GM23338 (cell line): Measurements from ENCODE around the gene PDS5A. TPM values are rescaled to one million over a fixed set of nuclear protein-coding genes. Genes with fewer than 3 reads are reported as not detected.
"Not testable (repeated sequence)": the region's sequence is repeated elsewhere in the genome, so short reads cannot be mapped to it uniquely, and the experiment has no call there.

Experiments
- ATAC-seq: fragments of 200-7000 bp; cut with Tn5 transposase; 3 replicates; pipeline ENCODE4 v1.9.1; 2020
- DNase-seq: peaks from one replicate; pipeline ENCODE4 v3.0.0-alpha.2; 2015; ENCODE audit warnings: low spot score
- H2AFZ ChIP-seq: fragments of 200-600 bp; sonication (generic); 2 replicates; pipeline ENCODE4 v1.8.0; 2016; ENCODE audit warnings: antibody characterized with exemption, mild to moderate bottlenecking, moderate library complexity
- H3F3A ChIP-seq: fragments of 200-600 bp; sonication (generic); replicated peaks from 2 replicates; pipeline ENCODE4 v1.8.0; 2017; ENCODE audit warnings: antibody characterized with exemption, mixed run types, low read depth
- H3K27ac ChIP-seq: fragments of 200-600 bp; sonication (generic); 2 replicates; pipeline ENCODE4 v1.6.1; 2016; ENCODE audit warnings: low read depth
- H3K27me3 ChIP-seq: fragments of 200-600 bp; sonication (generic); 2 replicates; pipeline ENCODE4 v1.8.0; 2016; ENCODE audit warnings: mild to moderate bottlenecking, mixed run types, moderate library complexity; ENCODE audit not compliant: insufficient read depth
- H3K36me3 ChIP-seq: fragments of 200-600 bp; sonication (generic); 2 replicates; pipeline ENCODE4 v1.8.0; 2016; ENCODE audit warnings: mild to moderate bottlenecking; ENCODE audit not compliant: insufficient read depth
- H3K4me1 ChIP-seq: fragments of 200-600 bp; sonication (generic); 2 replicates; pipeline ENCODE4 v1.8.0; 2016; ENCODE audit warnings: mild to moderate bottlenecking, moderate library complexity; ENCODE audit not compliant: insufficient read depth
- H3K4me2 ChIP-seq: fragments of 200-600 bp; sonication (generic); 2 replicates; pipeline ENCODE4 v1.7.1; 2017; ENCODE audit warnings: mixed run types
- H3K4me3 ChIP-seq: fragments of 200-600 bp; sonication (generic); 2 replicates; pipeline ENCODE4 v1.6.1; 2016; ENCODE audit warnings: mixed run types
- H3K79me2 ChIP-seq: fragments of 200-600 bp; sonication (generic); replicated peaks from 2 replicates; pipeline ENCODE4 v1.8.0; 2017; ENCODE audit warnings: mild to moderate bottlenecking; ENCODE audit not compliant: insufficient read depth
- H3K9me2 ChIP-seq: fragments of 200-600 bp; sonication (generic); 2 replicates; pipeline ENCODE4 v1.8.0; 2017; ENCODE audit not compliant: insufficient read depth
- H4K20me1 ChIP-seq: fragments of 200-600 bp; sonication (generic); replicated peaks from 2 replicates; pipeline ENCODE4 v1.8.0; 2017; ENCODE audit warnings: mild to moderate bottlenecking; ENCODE audit not compliant: insufficient read depth
- H3K27ac Mint-ChIP-seq: 2 replicates; pipeline ENCODE4 v1.8.0; 2020; ENCODE audit warnings: inconsistent platforms, mild to moderate bottlenecking, moderate library complexity, mixed read lengths
- H3K27me3 Mint-ChIP-seq: 3 replicates; pipeline ENCODE4 v1.8.0; 2022; ENCODE audit warnings: low read depth, mild to moderate bottlenecking, moderate library complexity, mixed read lengths, inconsistent platforms; ENCODE audit not compliant: insufficient read depth, poor library complexity
- H3K36me3 Mint-ChIP-seq: 3 replicates; pipeline ENCODE4 v1.8.0; 2021; ENCODE audit warnings: low read depth, mild to moderate bottlenecking, inconsistent platforms, moderate library complexity, mixed read lengths
- H3K4me1 Mint-ChIP-seq: 3 replicates; pipeline ENCODE4 v1.8.0; 2020; ENCODE audit warnings: mild to moderate bottlenecking, inconsistent platforms, mixed read lengths
- H3K4me3 Mint-ChIP-seq: 3 replicates; pipeline ENCODE4 v1.8.0; 2021; ENCODE audit warnings: moderate library complexity, mild to moderate bottlenecking, inconsistent platforms, mixed read lengths
- H3K9me3 Mint-ChIP-seq: 3 replicates; pipeline ENCODE4 v1.8.0; 2020; ENCODE audit warnings: moderate library complexity, mild to moderate bottlenecking, inconsistent platforms, mixed read lengths
- CREB1 ChIP-seq: fragments of 250-450 bp; sonication (Bioruptor Pico); IDR thresholded peaks from 2 replicates; pipeline ENCODE4 v1.5.0; 2020; ENCODE audit warnings: low read depth, mild to moderate bottlenecking, moderate library complexity
- CTCF ChIP-seq, 2 experiments: fragments of 200-600 bp in 1 of 2; sonication (generic) in 1 of 2; conservative IDR thresholded peaks; 2 replicates each; pipeline versions ENCODE4 v1.5.1 to v1.6.1; 2016 to 2017; ENCODE audit warnings: antibody characterized with exemption in 2 of 2, low read depth in 2 of 2, mild to moderate bottlenecking in 2 of 2, moderate library complexity in 1 of 2
- ETS1 ChIP-seq: IDR thresholded peaks from 2 replicates; pipeline ENCODE4 v1.6.1; 2016; ENCODE audit warnings: antibody characterized with exemption
- EZH2 ChIP-seq: fragments of 200-600 bp; sonication (generic); IDR thresholded peaks from one replicate; pipeline ENCODE4 v1.8.0; 2017; ENCODE audit warnings: antibody characterized with exemption, mild to moderate bottlenecking, low read depth; ENCODE audit not compliant: unreplicated experiment
- NANOG ChIP-seq: IDR thresholded peaks from 2 replicates; pipeline ENCODE4 v1.6.1; 2016; ENCODE audit warnings: antibody characterized with exemption, borderline replicate concordance
- POLR2AphosphoS5 ChIP-seq: IDR thresholded peaks from 2 replicates; pipeline ENCODE4 v1.6.1; 2016; ENCODE audit warnings: antibody characterized with exemption, low read depth
- ZNF114 ChIP-seq: fragments of 250-450 bp; sonication (Bioruptor Pico); IDR thresholded peaks from 2 replicates; pipeline ENCODE4 v1.5.0; 2020; ENCODE audit warnings: mild to moderate bottlenecking, moderate library complexity
- polyA plus RNA-seq: library from polyadenylated mRNA; unstranded; fragments of >200 nt; fragmentation: Nextera tagmentation; extraction: Ambion mirVana; gene quantifications from 2 replicates; pipeline ENCODE4 v1.2.1, GENCODE V29; 2016
- total RNA-seq: library from RNA; depleted of rRNA; stranded (reverse); fragments of >200 nt; shearing (Covaris generic); gene quantifications from 2 replicates; pipeline ENCODE4 v1.2.3, GENCODE V29; 2014

PDS5A gene
- total and polyA plus RNA-seq, 2 experiments from 2014 or later, result 22.1 to 91.9 TPM

GRCh38 chr4:39802005-39802404 lies 175.7 kb downstream of the PDS5A start (continued):
- TF ChIP-seq NANOG, result no peak
- TF ChIP-seq POLR2AphosphoS5, result no peak
- TF ChIP-seq CREB1 (CRISPR knock-in tag), result no peak
- no peak for TF ChIP-seq EZH2
- TF ChIP-seq CTCF (conservative IDR thresholded peaks at IDR 0.05; ENCODE audit: low read depth in 2 of 2), result no peak

GRCh38 chr4:39792976-39793375 lies 184.7 kb downstream of the PDS5A start:
- not testable (repeated sequence) for ATAC-seq, H3F3A ChIP-seq, H3K27ac ChIP-seq, H3K4me2 ChIP-seq, H4K20me1 ChIP-seq, H3K4me1 ChIP-seq, DNase-seq, H3K9me2 ChIP-seq, H3K27me3 Mint-ChIP-seq, H3K36me3 ChIP-seq, H2AFZ ChIP-seq, H3K27me3 ChIP-seq, H3K4me1 Mint-ChIP-seq, H3K4me3 Mint-ChIP-seq, H3K9me3 Mint-ChIP-seq, H3K36me3 Mint-ChIP-seq, H3K27ac Mint-ChIP-seq, H3K79me2 ChIP-seq, H3K4me3 ChIP-seq

GRCh38 chr4:39792529-39792928 lies 185.2 kb downstream of the PDS5A start:
- Histone ChIP-seq H2AFZ (no peak overlapping the region), H3K4me1 (no peaks in the 10 kb centered on the region), H3K36me3 (no peaks in the 10 kb centered on the region), H4K20me1 (no peaks in the 10 kb centered on the region), H3K4me3 (no peak overlapping the region), H3K27me3 (no peaks in the 10 kb centered on the region), H3K27ac (no peak overlapping the region), H3K9me2 (no peaks in the 10 kb centered on the region), H3F3A (no peaks in the 10 kb centered on the region), H3K79me2 (no peaks in the 10 kb centered on the region), H3K4me2 (no peak overlapping the region)
- ATAC-seq (no peak), DNase-seq (no peak)
- Mint-ChIP-seq H3K27me3 (peaks cover 2% of the 10 kb centered on the region), H3K27ac (no peak overlapping the region), H3K4me1 (peaks cover 4% of the 10 kb centered on the region; the same call in 1 of the 3 replicates), H3K4me3 (no peak overlapping the region), H3K36me3 (no peaks in the 10 kb centered on the region), H3K9me3 (no peaks in the 10 kb centered on the region; the same call in 2 of the 3 replicates)
- TF ChIP-seq POLR2AphosphoS5, result no peak
- no peak for TF ChIP-seq ZNF114
- TF ChIP-seq ETS1, result no peak
- no peak for TF ChIP-seq CTCF (conservative IDR thresholded peaks at IDR 0.05; ENCODE audit: low read depth in 2 of 2)
